Esophagus mucosa (tissue), 1 donor: ENCODE results near the gene DUSP22. TPM values are rescaled to one million over a fixed set of nuclear protein-coding genes. Genes with fewer than 3 reads are reported as not detected.
A peak's percentile ranks its signal among the peaks of the same experiment; 100 is the strongest.

Source experiments
- ATAC-seq: fragments of 200-7000 bp; cut with Tn5 transposase; one replicate; pipeline ENCODE4 v1.9.1; 2020
- total RNA-seq: library from RNA; stranded (reverse); gene quantifications from one replicate; pipeline ENCODE4 v1.2.4, GENCODE V29; 2023
- donor health status: DM: yes; HTN: yes; CAD: no.

DUSP22 gene
- total RNA-seq, 1 donor from 2014 or later, result 40.1 TPM

DNA sequence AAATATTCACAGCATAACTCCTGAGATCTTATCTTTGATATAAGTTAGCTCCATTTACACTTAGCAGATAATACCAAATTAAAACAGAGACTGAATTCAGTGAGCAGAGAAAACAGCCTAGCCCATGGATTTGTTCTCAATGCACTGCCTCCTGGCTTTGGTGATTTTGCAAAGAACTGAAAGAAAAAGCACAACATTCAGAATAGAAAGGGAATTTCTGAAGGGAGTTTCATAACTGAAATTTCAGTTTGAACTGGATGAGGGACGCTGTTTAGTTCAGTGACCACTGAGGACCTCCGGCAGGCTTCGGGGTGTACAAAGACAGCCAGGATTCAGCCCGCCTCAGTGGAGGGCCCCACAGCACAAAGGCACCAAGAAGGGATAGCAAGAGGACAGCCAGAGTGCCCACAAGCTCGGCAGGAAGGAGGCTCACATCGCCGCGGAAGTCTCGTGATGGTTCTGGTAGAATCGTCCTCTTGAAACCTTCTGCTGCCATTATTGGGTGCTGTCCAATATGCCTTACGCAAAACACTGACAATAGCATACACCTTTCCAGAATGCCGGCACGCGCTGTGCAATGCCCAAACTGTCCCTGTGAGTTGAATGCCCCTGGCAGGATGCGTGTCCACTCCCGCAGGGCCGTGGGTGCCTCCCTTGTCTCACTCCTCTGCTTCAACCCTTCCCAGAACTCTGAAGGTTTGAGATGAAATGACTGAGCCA lies 89.6 kb downstream of the DUSP22 start:
- ATAC-seq, result no peak

DNA sequence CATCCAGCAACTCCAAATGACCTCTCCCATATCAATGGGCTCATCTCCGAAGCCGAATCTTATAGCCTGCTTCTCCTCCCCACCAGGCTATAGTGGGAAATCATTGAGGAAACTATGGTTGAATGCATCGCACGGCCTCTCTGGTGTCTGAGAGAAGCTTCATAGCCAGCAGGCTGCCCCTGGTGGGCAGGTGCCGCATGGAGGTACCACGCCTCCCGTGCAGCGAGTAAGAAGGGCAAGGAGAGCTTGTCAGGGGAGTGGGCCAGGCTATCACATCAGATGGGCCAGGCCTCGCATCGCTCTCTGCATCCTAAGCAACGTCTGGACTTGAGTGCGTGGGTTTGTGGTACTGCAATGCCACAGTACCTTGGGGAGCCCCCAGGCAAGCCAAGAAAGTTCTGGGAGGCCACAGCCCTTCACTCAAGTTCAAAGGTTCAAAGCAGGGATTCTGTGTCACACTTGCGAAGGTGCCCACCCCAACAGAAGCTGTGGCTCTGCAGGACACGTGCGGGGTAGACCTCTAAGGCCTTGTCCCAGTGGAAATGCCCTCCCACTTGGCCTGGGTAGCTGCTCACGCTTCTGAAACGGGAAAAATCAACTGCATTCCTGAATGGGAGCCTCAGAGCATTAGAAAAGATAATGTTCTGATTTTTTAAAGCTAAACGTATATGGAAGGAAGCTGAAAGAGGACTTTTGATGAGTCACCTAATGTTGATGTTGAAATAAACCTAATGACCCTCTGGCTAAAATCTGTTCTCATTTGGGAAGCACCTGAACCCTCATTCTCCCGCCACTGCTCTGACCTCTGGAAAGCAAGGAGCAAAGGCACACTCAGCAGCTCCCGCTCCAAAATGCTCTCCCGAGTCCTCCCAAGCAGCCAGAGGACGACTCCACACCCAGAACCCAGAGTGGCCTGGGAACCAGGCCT lies 90.9 kb downstream of the DUSP22 start:
- ATAC-seq, result no peak

DNA sequence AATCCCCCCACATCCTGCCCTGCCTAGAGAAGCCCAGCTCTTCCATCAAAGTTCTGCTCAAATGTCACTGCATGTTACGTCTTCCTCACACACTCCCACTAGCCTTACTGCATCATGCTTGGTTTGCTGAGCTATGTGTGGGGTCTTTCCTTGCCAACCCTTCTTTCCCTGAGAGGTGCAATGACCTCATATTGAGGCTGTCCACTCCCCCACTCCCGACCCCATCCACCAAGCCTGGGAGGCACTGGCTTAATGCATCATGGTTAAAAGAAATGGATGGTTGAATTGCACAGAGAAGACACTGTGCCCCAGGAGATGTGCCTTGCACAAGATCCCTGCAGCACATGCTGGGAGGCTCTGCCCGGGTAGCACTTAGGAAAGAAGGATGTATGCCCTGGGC lies 91.6 kb downstream of the DUSP22 start:
- no peak for ATAC-seq

DNA sequence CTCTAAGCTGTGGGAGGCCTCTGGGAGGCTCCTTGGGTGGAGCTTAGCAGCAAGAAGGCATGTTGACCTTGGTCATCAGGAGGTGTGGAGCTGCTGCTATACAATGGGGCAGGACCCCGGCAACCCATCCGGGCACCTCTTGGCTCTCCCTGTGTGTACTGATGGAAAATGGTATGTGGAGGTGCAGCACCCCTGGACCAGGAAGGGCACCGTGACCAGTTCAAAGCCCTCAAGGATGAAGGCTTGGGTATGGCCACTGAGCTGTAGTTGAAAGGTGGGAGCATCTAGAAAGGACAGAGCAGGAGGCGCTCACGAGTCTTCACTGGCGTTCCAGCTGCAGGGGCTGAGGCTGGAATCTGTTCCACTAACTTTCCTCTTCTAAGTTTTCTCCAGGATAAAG lies 92.6 kb downstream of the DUSP22 start:
- ATAC-seq, result no peak

DNA sequence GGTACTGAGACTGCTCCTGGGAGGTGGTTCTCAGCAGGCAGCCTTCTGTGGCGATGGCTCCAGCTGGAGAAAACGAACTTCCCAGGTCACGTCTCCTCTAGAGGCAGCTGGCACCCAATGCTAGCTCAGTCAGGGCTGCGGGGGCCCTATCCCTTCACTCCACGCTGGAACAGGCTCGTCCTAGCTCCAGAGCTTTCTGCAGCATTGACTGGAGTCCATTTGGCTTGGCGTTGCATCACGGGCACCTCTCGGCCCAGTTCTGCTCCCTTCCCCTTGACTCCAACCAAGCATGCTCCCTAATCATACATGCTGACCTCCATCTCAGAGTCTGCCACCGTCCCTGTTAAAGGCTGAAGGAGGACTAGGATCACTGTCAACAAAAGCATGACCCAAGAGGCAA lies 93.3 kb downstream of the DUSP22 start:
- no peak for ATAC-seq

DNA sequence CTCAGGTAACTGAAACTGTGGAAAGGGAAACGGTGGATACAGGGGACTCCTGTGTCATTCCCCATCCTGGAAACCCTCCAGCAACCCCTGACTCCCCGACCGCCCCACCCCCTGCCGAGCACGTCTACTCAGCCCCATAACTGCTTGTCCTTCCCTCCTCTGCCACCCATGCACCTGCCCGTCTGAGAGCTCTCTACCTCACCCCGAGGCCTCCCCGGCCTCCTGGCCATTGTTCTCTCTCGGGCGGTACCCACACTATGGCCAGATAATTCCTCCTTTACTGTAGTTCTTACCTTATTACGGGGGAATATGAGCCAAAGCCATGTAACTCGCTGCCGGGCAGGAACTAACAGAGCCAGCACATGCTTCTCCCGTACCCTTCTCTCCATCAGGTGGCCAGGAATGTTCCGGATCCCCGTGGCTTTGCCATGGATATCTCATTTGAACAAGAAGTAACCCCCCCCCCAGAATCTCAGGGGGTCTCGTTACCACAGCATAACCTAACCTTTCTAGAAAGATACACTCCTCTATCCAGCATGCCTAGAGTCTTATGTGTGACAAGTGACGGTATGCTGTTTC lies 94.5 kb downstream of the DUSP22 start:
- ATAC-seq, result no peak

DNA sequence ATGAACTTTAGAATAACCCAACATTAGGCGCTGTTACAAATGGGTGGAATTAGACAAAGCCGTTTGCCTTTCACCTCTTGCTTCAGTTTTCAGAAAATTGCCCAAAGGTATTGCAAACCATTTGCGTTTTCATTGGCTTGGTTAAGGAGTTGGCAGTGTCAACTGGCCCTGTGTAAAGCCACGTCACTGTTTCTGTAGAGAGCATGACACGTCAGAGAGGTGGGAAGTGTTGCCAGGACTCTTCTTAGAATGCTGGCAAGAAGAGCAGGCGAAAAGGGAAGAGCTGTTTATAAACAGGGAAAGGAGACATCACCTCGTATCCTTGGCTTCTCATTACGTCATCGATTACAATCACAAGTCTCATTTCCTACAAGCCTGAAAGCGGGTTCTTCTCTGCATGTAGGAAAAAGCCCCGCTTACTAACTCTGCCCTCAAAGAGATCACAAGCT lies 95.0 kb downstream of the DUSP22 start:
- ATAC-seq, result no peak

DNA sequence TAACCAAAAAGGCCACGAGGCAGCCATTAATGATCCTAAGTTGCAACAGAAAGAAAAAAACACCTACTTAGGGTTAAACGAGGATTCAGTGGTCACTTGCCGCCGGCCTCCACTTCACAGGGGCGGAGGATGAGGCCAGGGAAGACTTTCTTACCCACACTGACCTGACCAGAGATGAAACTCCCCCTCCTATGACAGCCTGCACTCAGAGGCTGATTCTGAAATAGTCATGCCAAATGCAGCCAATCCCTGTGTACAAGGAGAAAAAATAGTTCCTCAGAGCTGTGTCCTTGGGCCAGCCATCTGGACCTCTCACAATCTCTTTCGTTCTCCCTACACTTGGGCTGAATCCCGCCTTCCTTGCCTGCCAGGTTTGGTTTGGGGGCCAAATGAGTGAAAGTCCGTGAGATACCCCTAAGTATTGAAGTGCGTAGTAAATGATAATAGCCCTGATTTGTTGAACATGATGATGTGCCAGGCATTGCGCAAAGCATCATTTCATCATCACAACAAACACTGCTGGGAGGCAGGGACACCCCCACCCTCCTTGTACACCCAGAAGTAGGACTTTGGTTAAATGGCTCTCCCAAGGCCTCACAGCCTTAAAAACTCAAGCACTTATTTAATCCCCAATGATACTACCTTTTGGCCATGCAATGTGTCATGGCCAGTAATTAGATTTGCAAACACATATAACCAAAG lies 96.1 kb downstream of the DUSP22 start:
- no peak for ATAC-seq

DNA sequence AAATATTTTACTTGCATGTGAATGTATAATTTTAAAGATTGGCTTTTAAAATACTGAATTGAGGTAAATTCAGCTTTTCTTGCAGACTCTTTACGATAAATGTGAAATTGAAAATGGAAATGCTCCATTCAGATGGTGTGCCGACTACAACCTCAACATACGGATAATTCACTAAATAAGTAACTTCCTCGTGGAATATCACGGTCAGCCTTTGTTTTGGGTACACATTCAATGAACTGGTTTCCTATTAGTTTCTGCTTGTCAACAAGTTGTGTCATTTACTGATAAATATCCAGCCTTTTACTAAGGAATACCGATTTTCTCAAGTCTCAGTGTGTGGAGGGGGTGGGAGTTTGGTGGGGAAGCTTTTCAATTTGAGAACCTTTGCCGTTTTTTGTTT lies 96.9 kb downstream of the DUSP22 start:
- ATAC-seq, result no peak

DNA sequence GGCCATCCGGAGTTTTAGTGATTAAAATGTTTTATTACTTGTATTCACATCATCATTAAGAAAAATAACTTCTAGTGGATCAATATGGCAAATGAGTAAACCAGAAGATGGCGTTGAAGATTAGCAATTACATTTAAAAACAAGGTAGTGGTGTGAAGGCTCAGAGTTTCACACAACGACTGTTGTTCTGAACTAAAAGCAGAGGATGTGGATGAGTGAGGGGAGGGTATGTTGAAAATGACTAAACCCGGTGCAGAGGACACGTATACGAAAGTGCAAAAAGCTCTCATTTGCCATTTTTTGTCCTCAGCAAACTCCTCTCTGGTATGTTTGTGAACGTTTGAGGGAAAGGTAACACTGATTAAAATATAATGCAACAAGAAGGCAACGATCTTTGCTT lies 97.3 kb downstream of the DUSP22 start:
- ATAC-seq, result no peak

DNA sequence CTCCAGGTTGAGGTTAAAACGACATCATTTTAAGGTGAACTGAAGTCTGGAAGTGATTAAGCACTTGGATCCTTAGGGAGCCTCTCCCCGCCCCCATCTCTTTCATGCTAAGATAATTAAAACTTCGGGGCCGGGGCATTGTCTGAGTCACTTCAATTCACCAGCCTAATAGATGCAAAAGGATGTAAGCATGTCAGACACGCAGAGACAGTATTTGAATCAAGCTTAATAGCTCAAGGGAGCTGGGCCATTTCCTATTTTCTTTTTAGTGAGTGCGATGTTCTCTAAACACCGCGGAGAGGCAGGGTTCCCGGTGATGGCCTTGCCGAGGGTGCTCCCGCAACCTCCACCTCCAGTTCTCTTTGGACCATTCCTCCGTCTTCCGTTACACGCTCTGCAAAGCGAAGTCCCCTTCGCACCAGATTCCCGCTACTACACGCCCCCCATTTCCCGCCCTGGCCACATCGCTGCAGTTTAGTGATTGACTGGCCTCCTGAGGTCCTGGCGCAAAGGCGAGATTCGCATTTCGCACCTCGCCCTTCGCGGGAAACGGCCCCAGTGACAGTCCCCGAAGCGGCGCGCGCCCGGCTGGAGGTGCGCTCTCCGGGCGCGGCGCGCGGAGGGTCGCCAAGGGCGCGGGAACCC lies 98.7 kb downstream of the DUSP22 start:
- no peak for ATAC-seq

DNA sequence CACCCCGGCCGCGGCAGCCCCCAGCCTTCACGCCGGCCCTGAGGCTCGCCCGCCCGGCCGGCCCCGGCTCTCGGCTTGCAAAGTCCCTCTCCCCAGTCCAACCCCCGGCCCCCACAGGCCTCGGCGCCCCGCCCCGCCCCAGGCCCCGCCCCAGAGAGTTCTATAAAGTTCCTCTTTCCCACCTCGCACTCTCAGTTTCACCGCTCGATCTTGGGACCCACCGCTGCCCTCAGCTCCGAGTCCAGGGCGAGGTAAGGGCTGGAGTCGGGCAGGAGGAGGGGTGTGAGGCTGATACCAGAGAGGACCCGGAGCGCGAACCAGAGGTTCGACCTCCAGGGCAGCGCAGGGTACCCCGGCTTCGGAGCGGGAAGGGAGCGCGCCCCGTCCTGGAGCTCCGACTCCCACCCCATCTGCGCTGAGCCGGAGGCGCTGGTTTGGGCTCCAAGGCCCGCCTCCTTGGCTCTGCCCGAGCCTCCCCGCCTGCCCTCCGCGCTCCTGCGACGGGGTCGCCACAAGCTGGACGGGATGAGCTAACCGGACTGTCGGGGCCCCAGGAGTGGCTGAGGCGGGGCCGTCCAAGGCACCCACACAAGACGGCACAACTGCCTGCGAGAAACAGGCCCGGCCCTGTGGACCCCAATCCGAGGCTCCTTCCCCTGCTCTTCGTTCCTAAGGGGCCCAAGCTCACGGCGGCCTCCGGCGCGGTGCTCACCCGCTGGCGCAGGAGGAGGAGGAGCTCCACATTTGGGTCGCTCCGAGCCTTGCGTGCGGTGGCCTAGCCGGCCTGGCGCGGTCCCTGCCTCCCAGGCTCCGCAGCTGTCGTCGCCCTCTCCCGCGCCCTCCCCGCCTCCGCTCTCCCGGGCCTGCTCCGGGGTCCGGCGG lies 99.5 kb downstream of the DUSP22 start, which contains the start of gene IRF4:
TSS of gene IRF4 (plus strand) at position 194 of the 882 bp plus-strand sequence. CDS start 1,401 bp downstream, outside the sequence.
- peak; percentile 59 for ATAC-seq

DNA sequence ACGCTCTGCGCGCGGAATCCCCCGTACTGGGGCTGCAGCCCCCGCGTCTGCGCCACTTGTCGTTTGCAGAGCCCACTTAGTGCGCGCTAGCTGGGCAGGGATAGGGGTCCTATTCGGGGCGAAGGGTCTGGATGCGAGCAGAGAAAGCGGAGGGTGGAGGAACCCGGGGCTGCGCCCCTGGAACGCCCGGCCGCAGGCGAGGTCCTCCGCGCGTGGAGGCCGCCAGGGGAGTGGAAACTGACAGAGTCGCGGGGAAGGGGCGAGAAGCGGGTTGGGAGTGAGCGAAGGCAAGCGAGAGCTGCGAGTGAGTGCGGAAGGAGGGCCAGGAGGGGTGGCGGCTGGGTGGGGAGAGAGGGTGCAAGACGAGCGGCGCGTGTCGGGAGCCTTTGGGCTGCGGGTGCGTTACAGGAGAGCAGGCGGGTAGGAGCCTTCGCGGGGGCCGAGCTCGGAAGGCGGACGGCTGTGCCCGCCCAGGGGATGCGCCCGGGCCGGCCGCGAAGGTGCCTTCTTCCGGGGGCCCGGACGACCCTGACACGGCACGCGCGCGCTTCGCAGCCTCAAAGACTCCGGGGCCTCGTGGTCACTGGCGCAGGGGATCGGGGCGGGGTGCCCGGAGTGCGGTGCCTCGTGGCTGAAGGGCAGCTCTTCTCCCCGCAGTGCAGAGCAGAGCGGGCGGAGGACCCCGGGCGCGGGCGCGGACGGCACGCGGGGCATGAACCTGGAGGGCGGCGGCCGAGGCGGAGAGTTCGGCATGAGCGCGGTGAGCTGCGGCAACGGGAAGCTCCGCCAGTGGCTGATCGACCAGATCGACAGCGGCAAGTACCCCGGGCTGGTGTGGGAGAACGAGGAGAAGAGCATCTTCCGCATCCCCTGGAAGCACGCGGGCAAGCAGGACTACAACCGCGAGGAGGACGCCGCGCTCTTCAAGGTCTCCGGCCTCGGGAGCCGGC lies 100.4 kb downstream of the DUSP22 start:
- ATAC-seq, result peak; percentile 24

DNA sequence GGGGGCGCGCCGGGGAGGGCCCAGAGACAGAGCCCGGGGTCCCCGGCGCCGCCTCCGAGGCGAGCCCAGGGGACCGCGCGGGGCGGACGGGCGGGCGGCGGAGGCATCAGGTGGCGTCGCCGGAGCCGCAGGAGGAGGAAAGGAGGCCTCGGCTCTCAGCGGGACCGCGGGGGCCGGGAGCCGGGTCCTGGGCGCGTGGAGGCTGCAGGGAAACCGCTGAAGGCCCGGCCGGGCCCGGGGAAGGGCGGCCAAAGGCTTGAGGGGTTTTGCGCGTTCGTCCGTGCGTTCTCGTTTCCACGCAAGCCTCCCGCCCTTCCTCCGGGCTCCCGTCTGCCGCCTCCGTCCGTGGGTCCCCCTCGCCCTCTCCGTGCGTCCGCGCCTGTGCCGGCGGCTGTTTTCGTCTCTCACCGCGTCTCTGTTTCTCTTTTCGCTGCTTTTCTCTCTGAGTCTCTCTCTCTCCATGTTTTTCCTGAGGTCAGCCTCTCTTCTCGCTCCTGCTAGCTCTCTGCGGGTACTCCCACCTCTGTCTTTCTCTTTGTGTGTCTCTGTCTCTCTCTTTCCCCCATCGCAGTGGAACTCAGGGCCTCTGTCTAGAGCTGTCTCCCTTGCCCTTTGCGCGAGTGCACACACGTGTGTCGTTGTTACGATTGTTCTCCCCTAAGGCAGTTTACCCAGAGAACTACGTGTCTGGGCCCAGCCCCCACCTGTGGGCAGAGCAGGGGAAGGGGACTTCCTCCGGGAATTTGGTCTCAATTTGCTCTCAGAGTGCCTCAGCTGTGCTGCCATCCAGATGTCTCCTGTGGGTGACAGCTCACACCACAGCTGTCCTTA lies 101.3 kb downstream of the DUSP22 start:
- ATAC-seq, result no peak

DNA sequence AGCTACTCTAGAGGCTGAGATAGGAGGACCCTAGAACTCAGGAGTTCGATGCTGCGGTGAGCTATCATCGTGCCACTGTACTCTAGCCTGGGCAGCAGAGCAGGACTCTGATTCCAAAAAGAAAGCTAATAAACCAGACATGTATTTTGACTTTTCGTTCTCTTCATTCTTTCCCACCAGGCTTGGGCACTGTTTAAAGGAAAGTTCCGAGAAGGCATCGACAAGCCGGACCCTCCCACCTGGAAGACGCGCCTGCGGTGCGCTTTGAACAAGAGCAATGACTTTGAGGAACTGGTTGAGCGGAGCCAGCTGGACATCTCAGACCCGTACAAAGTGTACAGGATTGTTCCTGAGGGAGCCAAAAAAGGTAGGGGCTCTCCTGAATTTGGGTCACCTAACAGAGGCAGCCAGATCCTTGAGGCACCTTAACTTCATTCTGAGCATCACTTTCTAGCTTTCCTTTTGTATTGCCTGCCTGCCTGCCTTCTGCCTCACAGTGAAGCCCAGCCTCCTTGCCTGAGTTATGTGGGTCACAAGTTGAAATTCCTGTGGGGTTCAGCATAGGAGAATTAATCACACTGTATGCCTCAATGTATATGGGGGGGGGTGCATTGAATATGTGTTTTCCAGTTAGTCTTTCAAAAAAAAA lies 102.5 kb downstream of the DUSP22 start:
- no peak for ATAC-seq

DNA sequence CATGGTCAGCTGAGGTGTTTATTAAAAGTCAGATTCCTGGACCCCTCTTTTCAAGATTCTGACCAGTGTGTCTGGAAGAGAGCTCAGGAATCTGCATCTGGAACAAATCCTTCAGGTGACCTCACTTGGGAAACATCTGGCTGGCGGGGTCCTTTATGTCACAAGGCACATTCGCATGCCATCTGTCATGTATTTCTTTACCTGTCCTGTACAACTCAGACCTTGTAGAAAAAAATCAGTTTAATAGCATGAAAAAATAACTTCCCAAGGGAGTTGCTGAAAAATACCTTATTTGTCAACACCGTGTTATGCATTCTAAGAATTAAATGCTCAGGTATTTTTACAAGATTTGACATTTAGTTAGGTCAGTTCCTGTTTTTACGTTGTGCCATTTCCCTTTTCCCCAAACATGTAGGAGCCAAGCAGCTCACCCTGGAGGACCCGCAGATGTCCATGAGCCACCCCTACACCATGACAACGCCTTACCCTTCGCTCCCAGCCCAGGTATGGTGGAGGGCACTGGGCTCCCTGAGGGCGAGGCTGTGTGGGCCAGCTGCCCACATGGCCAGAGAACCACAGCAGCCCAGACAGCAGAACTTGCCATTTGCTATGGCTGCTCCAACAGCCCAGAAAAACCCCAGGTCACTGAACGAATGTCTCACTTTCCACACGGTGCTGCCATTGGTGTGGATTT lies 103.3 kb downstream of the DUSP22 start:
- ATAC-seq, result no peak

DNA sequence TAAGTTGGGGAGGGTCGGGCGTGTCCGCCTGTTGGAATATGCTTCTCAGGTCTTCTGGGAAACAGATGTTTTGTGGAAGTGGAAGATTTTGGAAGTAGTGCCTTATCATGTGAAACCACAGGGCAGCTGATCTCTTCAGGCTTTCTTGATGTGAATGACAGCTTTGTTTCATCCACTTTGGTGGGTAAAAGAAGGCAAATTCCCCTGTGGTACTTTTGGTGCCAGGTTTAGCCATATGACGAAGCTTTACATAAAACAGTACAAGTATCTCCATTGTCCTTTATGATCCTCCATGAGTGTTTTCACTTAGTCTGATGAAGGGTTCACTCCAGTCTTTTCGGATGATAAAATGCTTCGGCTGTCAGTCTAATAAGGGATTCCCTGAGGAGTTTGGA lies 103.8 kb downstream of the DUSP22 start:
- no peak for ATAC-seq

DNA sequence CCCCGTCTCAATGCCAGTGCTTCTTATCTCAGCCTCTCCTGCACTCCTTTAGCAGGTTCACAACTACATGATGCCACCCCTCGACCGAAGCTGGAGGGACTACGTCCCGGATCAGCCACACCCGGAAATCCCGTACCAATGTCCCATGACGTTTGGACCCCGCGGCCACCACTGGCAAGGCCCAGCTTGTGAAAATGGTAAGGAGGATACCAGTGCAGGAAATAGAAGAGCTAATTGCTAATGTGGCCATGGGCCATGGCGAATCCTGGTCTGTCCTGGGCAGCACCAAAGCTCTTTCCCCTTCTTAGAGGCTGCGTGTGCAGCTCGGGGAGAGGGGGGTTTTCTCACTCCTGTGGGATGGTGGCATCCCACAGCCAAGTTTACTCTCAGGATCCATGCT lies 104.8 kb downstream of the DUSP22 start:
- ATAC-seq, result no peak
